DND-41 (cell line): ENCODE measurements around the gene ZFP91.

Experiments used
- ATAC-seq: fragments of 200-7000 bp; cut with Tn5 transposase; 3 replicates; pipeline ENCODE4 v1.9.1; 2021; ENCODE audit warnings: low read depth; ENCODE audit not compliant: insufficient read depth
- DNase-seq: peaks from one replicate; pipeline ENCODE4 v3.0.0-alpha.2; 2020
- H2AFZ ChIP-seq: 2 replicates; pipeline ENCODE4 v1.6.0; 2012; ENCODE audit warnings: low read depth, low read length
- H3K27ac ChIP-seq: 2 replicates; pipeline ENCODE4 v1.5.1; 2012; ENCODE audit warnings: low read length, inconsistent platforms
- H3K27me3 ChIP-seq: fragments of 200-600 bp; sonication (generic); 2 replicates; pipeline ENCODE4 v1.6.0; 2012; ENCODE audit warnings: low read length, mild to moderate bottlenecking, inconsistent platforms; ENCODE audit not compliant: insufficient read depth, poor library complexity
- H3K36me3 ChIP-seq: 2 replicates; pipeline ENCODE4 v1.5.1; 2012; ENCODE audit warnings: low read length, inconsistent platforms; ENCODE audit not compliant: insufficient read depth
- H3K4me1 ChIP-seq: 2 replicates; pipeline ENCODE4 v1.5.1; 2012; ENCODE audit warnings: mild to moderate bottlenecking, low read length; ENCODE audit not compliant: insufficient read depth
- H3K4me2 ChIP-seq: 2 replicates; pipeline ENCODE4 v1.6.0; 2012; ENCODE audit warnings: mild to moderate bottlenecking, moderate library complexity, low read length, inconsistent platforms; ENCODE audit not compliant: insufficient read depth
- H3K4me3 ChIP-seq, 2 experiments: fragments of 200-600 bp in 1 of 2; shearing (Covaris generic) in 1 of 2; 2 replicates each; pipeline ENCODE4 v1.5.1; 2012 to 2016; ENCODE audit warnings: inconsistent platforms in 2 of 2, low read length in 2 of 2, mild to moderate bottlenecking in 2 of 2, low read depth in 1 of 2, moderate library complexity in 1 of 2
- H3K79me2 ChIP-seq: 2 replicates; pipeline ENCODE4 v1.6.0; 2012; ENCODE audit warnings: low read length, inconsistent platforms; ENCODE audit not compliant: insufficient read depth
- H3K9ac ChIP-seq: 2 replicates; pipeline ENCODE4 v1.6.0; 2012; ENCODE audit warnings: low read depth, mild to moderate bottlenecking, inconsistent platforms, low read length, moderate library complexity
- H3K9me3 ChIP-seq: 2 replicates; pipeline ENCODE4 v1.5.1; 2012; ENCODE audit warnings: low read length, moderate library complexity, mild to moderate bottlenecking, inconsistent platforms; ENCODE audit not compliant: insufficient read depth, severe bottlenecking
- H4K20me1 ChIP-seq: 2 replicates; pipeline ENCODE4 v1.6.0; 2012; ENCODE audit warnings: low read length; ENCODE audit not compliant: insufficient read depth
- EZH2 ChIP-seq: IDR thresholded peaks from 3 replicates; pipeline ENCODE4 v1.6.1; 2012; ENCODE audit warnings: borderline replicate concordance, low read depth, mild to moderate bottlenecking, moderate library complexity, low read length, inconsistent platforms; ENCODE audit not compliant: severe bottlenecking
- TF ChIP-seq, protein P1 (sequence below): IDR thresholded peaks from 2 replicates; pipeline ENCODE4 v1.5.1; 2012; ENCODE audit warnings: borderline replicate concordance, low read length, moderate library complexity, mild to moderate bottlenecking; ENCODE audit not compliant: poor library complexity, severe bottlenecking; ENCODE audit errors: extremely low read depth

ZFP91 gene

DNA sequence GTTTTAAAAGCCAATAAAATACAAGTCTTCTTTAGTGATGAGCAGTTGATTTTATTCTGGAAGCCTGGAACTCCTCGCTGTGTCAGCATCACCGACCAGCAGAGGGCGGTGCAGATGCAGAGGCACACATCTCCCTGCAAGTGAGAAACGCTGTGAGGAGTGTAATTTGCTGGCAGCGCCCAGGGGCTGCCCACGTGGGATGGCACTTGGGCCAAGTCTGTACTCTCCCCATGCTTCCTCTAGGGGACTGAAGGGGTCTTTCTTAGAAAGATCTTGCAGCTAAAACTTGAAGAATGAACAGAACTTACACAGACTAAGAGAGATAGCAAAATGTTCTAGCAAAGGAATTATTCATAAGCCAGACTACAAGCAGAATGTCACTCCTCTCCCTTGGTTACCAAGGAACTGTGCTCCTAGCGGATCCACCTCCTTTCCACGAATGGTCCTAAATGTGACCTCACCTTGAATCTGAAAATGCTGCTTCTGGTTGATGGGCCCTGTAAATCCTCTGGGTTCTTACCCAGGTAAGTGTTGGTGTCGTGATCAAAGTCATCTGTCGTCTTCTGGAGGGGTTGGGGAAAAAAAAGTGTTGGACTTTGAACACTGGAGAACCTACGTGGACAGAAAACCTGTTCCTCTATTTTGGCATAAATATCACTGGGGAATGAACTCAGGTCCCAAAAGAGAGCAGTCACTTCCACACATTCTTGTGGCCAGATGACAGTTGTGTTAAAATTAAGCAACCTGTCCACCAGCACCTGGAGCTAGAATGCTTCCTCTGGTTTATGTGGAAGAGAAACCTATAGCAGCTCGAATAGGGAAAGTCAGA, 75.4 kb downstream of the ZFP91 start:
- Histone ChIP-seq H3K9me3 (no peaks in the 10 kb centered on the region), H3K27me3 (no peaks in the 10 kb centered on the region), H3K9ac (no peak overlapping the region), H3K4me1 (no peaks in the 10 kb centered on the region; the same call in 1 of the 2 replicates), H3K27ac (no peak overlapping the region), H3K4me2 (no peak overlapping the region), H3K79me2 (no peaks in the 10 kb centered on the region), H4K20me1 (no peaks in the 10 kb centered on the region), H2AFZ (peak overlapping the region; percentile 47; the same call in 1 of the 2 replicates), H3K4me3 (no peak overlapping the region), H3K36me3 (no peaks in the 10 kb centered on the region)
- no peak for TF ChIP-seq EZH2
- TF ChIP-seq, protein P1, sequence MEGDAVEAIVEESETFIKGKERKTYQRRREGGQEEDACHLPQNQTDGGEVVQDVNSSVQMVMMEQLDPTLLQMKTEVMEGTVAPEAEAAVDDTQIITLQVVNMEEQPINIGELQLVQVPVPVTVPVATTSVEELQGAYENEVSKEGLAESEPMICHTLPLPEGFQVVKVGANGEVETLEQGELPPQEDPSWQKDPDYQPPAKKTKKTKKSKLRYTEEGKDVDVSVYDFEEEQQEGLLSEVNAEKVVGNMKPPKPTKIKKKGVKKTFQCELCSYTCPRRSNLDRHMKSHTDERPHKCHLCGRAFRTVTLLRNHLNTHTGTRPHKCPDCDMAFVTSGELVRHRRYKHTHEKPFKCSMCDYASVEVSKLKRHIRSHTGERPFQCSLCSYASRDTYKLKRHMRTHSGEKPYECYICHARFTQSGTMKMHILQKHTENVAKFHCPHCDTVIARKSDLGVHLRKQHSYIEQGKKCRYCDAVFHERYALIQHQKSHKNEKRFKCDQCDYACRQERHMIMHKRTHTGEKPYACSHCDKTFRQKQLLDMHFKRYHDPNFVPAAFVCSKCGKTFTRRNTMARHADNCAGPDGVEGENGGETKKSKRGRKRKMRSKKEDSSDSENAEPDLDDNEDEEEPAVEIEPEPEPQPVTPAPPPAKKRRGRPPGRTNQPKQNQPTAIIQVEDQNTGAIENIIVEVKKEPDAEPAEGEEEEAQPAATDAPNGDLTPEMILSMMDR = peak; percentile 89
- ATAC-seq (peak; percentile 99), DNase-seq (peak; percentile 76)

DNA sequence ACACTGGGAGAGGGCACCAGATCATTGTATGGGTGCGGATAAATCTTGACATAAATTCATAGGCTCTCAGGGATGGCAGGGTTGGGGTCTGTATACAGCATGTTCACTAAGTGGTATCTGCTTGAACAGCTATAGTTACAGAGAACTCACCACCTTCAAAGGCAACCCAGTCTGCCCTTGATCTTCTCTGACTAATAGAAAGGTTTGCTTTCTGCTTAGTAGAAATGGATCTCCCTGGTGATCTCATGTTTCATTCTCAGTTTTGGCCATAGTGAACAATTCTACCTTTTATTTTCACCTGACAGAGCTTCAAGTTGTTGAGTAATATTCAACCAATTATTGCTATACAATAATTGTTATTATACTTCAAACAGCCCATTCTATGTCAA, 76.0 kb downstream of the ZFP91 start:
- Histone ChIP-seq H2AFZ (no peak overlapping the region), H3K79me2 (no peaks in the 10 kb centered on the region), H3K4me2 (no peak overlapping the region), H3K27ac (no peak overlapping the region), H3K9ac (no peak overlapping the region), H3K27me3 (no peaks in the 10 kb centered on the region), H3K4me3 (no peak overlapping the region), H3K9me3 (no peaks in the 10 kb centered on the region), H4K20me1 (no peaks in the 10 kb centered on the region), H3K4me1 (no peaks in the 10 kb centered on the region; the same call in 1 of the 2 replicates), H3K36me3 (no peaks in the 10 kb centered on the region)
- DNase-seq (no peak), ATAC-seq (no peak)
- no peak for TF ChIP-seq EZH2
- TF ChIP-seq, protein P1 = no peak

DNA sequence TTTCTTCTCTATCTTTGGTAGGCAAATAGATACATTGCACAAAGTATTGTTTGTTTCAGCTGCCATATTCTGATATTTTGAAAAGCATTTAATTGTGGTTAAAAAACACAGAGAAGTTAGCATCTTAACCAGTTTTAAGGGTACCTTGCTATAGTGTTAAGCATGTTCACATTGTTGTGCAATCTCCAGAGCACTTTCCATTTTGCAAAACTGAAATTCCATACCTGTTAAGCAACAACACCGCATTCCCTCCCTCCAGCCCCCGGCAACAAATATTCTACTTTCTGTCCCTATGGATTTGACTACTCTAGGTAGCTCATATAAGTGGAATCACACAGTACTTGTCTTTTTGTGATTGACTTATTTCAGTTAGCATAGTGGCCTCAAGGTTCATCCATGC, 77.5 kb downstream of the ZFP91 start:
- Histone ChIP-seq H3K4me1 (no peaks in the 10 kb centered on the region; the same call in 1 of the 2 replicates), H3K27me3 (no peaks in the 10 kb centered on the region), H3K27ac (no peak overlapping the region), H3K4me2 (no peak overlapping the region), H4K20me1 (no peaks in the 10 kb centered on the region), H3K79me2 (no peaks in the 10 kb centered on the region), H3K9me3 (no peaks in the 10 kb centered on the region), H2AFZ (no peak overlapping the region), H3K36me3 (no peaks in the 10 kb centered on the region), H3K9ac (no peak overlapping the region), H3K4me3 (no peak overlapping the region)
- DNase-seq (no peak), ATAC-seq (no peak)
- TF ChIP-seq, protein P1 = no peak
- TF ChIP-seq EZH2 = no peak
